ENCODE data around the gene BCO2.

The BCO2 gene

DNA sequence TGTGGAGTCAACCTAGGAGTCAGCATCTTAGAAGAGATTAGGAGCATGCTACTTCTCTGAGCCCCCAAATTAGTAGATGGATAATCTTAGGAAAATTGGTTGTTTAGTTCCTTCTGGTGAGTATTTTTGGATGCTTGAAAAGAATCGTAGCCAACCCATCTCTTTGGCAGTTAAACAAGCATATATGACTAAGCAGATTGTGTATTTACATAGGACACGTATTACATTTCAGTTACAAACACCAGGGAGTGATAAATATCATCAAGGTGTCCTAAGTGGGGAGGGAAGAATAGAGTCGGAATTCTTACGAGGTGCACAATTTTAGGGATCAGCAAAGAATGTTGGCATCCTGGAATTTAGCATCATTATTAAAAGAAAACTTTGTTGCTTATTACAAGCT is 71.9 kb downstream of the BCO2 start:
- no peak for DNase-seq (ENCODE audit: low read depth in 2 of 2, low spot score in 1 of 2)

DNA sequence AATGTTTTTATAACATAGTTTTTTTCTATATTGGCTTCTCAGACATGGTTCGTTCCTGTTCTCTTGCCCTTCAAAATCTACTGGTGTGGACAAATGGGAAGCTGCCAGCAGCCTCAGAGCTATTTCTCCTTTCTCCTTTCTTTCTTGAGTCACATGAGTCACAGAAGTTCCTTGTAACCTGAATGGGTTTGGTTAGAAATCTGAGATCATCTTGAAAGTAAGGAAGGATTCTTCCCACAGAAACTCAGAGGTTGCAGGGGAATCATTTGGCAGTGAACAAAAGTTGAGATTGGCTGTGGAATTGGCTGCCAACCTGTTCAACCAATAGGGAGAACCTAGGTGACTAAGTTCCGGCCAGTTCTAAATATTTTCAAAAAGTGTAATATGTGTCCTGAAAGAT is 72.9 kb downstream of the BCO2 start:
- no peak for DNase-seq (ENCODE audit: low read depth in 2 of 2, low spot score in 1 of 2)

DNA sequence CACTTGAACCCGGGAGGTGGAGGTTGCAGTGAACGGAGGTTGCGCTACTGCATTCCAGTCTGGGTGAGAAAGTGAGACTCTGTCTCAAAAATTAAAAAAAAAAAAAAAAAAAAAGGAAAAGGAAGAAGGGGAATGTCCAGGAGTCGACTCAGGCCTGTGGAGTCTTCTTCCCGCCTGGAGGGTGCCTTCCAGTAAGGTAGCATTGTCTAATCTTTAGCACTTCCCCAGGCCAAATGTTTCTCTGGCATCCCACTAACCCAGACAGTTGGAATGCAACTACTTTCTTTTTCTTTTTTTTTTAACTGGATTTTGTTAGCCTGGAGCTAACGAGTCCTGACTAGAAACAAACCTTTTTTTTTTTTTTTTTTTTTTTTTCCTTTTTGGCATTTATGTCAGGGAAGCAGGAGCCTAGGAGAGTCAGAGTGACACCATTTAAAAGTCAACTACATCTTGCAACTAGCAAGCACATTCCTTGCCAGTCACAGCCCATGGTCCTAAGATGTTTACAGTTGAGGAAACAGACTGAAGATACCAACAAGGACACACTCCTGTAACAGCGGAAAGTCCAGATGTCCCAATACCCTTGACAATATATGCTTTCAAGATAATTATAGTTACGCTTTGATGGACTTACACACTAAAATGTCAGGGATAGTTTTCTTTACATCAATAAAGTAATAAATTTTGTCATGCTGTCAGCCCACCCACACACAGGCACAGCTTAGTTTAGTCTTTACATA is 74.7 kb downstream of the BCO2 start:
- no peak for DNase-seq (ENCODE audit: low read depth in 2 of 2, low spot score in 1 of 2)

DNA sequence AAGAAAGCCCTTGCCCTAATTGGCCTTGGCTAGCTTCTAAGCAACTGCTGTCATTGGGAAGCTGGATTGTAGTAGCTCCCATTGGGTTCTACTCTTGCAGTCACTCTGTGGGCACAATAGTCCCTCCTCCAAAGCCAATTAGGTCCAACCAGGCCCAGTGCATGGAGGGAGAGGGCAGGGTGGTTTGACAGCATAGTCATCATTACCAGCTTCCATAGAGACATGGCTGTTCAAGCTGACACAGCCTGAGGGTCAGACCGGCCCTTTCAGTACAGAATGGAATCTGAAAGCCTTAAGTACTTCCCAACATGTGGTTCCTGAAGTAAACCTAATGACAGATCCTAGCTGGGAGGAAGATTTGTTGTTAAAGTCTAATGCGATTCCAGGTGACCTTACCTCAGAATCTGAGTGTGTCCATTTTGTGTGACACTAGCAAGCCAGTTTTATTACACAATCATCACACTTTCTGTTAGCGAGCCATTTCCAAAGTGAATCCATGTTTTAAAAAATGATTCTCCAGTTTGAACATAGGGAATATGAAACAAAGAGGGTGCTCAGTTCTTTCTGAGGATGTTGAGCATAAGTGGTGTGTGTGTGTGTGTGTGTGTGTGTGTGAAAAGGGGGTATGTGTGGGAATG is 78.4 kb downstream of the BCO2 start:
- DNase-seq (ENCODE audit: low read depth in 2 of 2, low spot score in 1 of 2) = no peak

DNA sequence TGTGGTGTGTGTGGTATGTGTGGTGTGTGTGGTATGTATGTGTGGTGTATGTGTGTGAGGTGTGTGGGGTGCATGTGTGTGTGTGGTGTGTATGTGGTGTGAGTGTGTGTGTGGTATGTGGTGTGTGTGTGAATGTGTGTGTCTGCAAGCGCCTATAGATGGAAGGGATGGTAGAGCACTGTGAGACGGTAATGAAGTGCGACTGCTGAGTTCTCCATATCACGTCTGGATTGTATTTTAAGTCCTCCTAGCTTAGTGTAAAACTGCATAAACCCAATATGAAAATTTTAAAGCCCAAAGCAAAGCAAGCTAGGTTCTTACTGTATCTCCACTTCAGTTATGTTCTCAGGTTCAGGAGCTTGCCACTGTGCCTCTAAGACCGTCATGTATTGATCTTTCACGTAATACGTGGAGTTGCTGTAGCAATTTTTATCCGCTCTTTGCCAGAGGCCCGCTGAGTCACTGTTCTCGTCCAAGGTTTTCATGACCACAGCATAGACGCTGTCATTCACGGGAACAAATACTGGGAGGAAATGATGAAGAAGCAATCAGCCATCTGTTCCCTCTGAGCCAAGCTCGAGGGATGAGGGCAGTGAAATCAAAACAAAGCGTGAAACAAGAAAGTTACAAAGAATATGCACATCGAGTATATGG is 79.9 kb downstream of the BCO2 start:
- no peak for DNase-seq (ENCODE audit: low read depth in 2 of 2, low spot score in 1 of 2)

DNA sequence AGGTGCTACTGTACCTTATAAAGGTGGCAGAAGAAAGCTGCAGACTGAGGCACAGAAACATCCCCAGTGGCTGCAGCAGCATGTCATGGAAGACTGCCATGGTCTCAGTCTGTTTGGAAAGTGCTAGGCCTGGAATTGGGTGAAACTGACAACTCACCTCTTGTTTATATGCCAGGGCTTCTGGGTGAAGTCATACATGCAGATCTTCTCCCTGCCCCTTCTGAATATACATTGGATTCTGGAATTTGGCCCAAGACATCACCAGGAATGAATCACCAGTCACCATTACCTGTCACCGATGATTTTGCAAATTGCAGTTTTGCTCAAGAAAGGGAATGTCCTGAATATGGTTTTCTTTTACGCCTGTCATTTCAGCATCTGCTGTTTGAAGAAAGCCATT is 85.2 kb downstream of the BCO2 start, which contains the start of gene PLET1:
PLET1 (minus strand) TSS at position 371 of the 400 bp plus-strand sequence; CDS start at position 100, 271 bp downstream.
- DNase-seq (ENCODE audit: low read depth in 2 of 2, low spot score in 1 of 2) = no peak

DNA sequence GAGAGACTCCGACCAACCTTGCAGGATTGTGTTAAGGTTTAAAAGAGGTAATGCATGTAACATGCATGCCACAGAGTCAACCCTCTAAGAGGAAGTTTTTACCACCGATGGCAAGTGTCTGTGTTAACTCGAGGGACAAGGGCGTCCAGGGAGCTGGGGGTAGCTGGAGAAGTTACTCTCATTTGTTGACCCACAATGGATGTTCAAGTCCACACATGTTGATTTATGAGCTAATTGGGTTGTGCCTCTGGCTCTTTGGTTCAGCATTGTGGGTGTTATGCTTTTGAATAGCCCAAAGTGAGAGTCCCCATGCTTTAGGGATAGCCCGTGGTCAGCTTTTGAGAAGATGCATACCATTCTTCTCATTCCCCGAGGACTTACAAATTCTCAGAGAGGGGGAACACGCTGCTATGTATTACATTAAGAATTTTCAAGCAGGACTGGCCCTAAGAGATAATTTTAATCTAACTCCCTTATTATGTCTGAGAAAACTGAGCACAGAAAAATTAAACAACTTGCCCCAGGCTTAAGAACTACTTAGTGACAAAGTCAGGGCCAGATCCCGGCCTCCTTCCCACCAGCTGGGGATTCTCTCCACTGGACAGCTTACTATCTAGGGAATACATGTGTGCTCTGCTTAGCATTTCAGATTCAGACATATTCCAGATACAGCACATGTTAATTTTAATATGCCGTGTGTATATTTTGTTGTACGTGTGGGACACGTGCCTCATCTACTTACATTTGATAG is 90.5 kb downstream of the BCO2 start:
- no peak for DNase-seq (ENCODE audit: low read depth in 2 of 2, low spot score in 1 of 2)

DNA sequence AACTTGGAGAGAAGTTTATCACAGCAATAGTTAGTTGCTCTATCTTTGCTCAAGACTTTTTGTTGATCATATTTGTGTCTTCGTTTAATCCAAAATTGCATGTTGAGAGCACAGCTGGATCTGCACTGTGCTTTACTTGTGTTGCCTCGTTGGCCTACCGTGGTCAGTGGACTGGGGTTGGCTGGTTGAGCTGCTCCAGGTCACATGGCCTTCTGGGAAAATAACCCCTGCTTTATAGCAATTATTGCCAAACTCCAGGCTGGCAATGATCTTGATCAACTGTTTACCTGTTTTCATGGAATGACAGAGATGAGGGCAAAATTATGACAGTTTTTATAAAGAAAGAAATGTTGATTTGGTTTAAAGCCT is 91.1 kb downstream of the BCO2 start:
- DNase-seq (ENCODE audit: low read depth in 2 of 2, low spot score in 1 of 2) = no peak

DNA sequence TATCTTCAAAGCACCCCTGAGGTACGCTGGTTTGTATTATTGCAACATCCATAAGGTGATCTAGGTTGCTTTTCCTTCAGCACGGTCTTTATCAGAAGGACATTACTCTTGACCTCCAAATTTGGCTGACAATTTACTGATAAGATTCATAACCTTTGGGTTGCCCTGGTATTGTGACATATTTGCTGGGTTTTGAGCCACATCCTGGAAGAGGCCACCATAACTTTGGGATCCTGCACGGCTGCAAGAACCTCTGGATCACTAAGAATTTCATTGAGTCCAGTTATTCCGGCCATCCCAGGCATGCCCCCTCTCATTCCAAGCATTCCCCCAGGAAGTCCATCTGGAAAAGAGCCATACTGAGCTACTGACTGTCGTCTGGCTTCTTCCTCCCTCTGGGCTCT is 91.9 kb downstream of the BCO2 start:
- no peak for DNase-seq (ENCODE audit: low read depth in 2 of 2, low spot score in 1 of 2)

DNA sequence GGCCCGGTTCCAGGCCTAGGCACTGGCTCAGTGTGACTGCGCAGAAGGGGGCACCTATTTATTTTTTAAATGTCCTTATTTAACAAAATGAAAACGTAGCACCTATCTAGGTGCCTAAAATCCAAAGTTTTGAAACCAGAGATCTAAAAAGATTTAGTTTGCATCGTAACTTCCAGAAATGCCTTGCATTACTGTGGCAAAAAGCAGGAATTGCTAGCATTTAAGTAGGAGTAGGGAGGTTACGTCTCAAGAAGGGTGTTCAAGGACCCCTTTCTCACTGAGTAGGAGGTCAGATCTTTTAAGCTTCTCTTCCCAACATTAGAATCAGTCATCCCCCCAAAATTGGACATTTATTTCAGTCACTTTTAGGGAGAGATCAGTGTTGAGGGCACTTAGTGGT is 93.1 kb downstream of the BCO2 start:
- DNase-seq (ENCODE audit: low read depth in 2 of 2, low spot score in 1 of 2) = no peak
